Measurements from ENCODE around the gene ASCL1.

Gene ASCL1

GRCh38 chr12:102939670-102940222 is 17.7 kb upstream of the ASCL1 start:
- Mint-ChIP-seq H3K27ac (no peak overlapping the region), H3K27me3 (peaks cover 6% of the 10 kb centered on the region), H3K4me3 (no peak overlapping the region), H3K36me3 (no peaks in the 10 kb centered on the region), H3K4me1 (no peaks in the 10 kb centered on the region), H3K9me3 (peaks cover 4% of the 10 kb centered on the region)

GRCh38 chr12:102946042-102946441 is 11.4 kb upstream of the ASCL1 start:
- no peaks in the 10 kb centered on the region for H3K4me1 Mint-ChIP-seq
- no peaks in the 10 kb centered on the region for H3K36me3 Mint-ChIP-seq
- H3K27me3 Mint-ChIP-seq, result peaks cover 31% of the 10 kb centered on the region
- peaks cover 3% of the 10 kb centered on the region for H3K9me3 Mint-ChIP-seq
- no peak overlapping the region for H3K4me3 Mint-ChIP-seq
- H3K27ac Mint-ChIP-seq, result no peak overlapping the region

GRCh38 chr12:102948941-102949352 is 8.5 kb upstream of the ASCL1 start:
- no peaks in the 10 kb centered on the region for H3K36me3 Mint-ChIP-seq
- no peaks in the 10 kb centered on the region for H3K9me3 Mint-ChIP-seq
- peaks cover 45% of the 10 kb centered on the region for H3K27me3 Mint-ChIP-seq
- no peaks in the 10 kb centered on the region for H3K4me1 Mint-ChIP-seq
- no peak overlapping the region for H3K27ac Mint-ChIP-seq
- H3K4me3 Mint-ChIP-seq, result no peak overlapping the region

- no peaks in the 10 kb centered on the region for H3K36me3 Mint-ChIP-seq
- H3K27ac Mint-ChIP-seq, result no peak overlapping the region
- H3K4me1 Mint-ChIP-seq, result no peaks in the 10 kb centered on the region
- H3K27me3 Mint-ChIP-seq, result peaks cover 59% of the 10 kb centered on the region
- no peak overlapping the region for H3K4me3 Mint-ChIP-seq
- H3K9me3 Mint-ChIP-seq, result no peaks in the 10 kb centered on the region
Observed at GRCh38 chr12:102950107-102950949, 7.1 kb upstream of the ASCL1 start.

- no peaks in the 10 kb centered on the region for H3K9me3 Mint-ChIP-seq
- no peaks in the 10 kb centered on the region for H3K36me3 Mint-ChIP-seq
- peaks cover 66% of the 10 kb centered on the region for H3K27me3 Mint-ChIP-seq
- H3K4me1 Mint-ChIP-seq, result no peaks in the 10 kb centered on the region
- H3K4me3 Mint-ChIP-seq, result no peak overlapping the region
- H3K27ac Mint-ChIP-seq, result no peak overlapping the region
Observed at GRCh38 chr12:102950950-102951619, 6.4 kb upstream of the ASCL1 start.

- Mint-ChIP-seq H3K4me3 (no peak overlapping the region), H3K36me3 (no peaks in the 10 kb centered on the region), H3K27ac (no peak overlapping the region), H3K4me1 (peaks cover 2% of the 10 kb centered on the region), H3K27me3 (peaks cover 66% of the 10 kb centered on the region), H3K9me3 (no peaks in the 10 kb centered on the region)
Observed at GRCh38 chr12:102951841-102952240, 5.6 kb upstream of the ASCL1 start.

- Mint-ChIP-seq H3K27me3 (peaks cover 61% of the 10 kb centered on the region), H3K4me3 (no peak overlapping the region), H3K9me3 (no peaks in the 10 kb centered on the region), H3K4me1 (peaks cover 8% of the 10 kb centered on the region), H3K36me3 (no peaks in the 10 kb centered on the region), H3K27ac (no peak overlapping the region)
Observed at GRCh38 chr12:102953221-102953620, 4.3 kb upstream of the ASCL1 start.

- Mint-ChIP-seq H3K27ac (no peak overlapping the region), H3K36me3 (no peaks in the 10 kb centered on the region), H3K27me3 (peaks cover 62% of the 10 kb centered on the region), H3K4me3 (no peak overlapping the region), H3K4me1 (peaks cover 11% of the 10 kb centered on the region), H3K9me3 (no peaks in the 10 kb centered on the region)
Observed at GRCh38 chr12:102954134-102954533, 3.3 kb upstream of the ASCL1 start.

- peaks cover 14% of the 10 kb centered on the region for H3K4me1 Mint-ChIP-seq
- H3K4me3 Mint-ChIP-seq, result no peak overlapping the region
- no peaks in the 10 kb centered on the region for H3K36me3 Mint-ChIP-seq
- no peak overlapping the region for H3K27ac Mint-ChIP-seq
- H3K9me3 Mint-ChIP-seq, result no peaks in the 10 kb centered on the region
- H3K27me3 Mint-ChIP-seq, result peaks cover 61% of the 10 kb centered on the region
Observed at GRCh38 chr12:102955926-102956737, 1.3 kb upstream of the ASCL1 start.

GRCh38 chr12:102956738-102957327 is 641 bp upstream of the ASCL1 start:
- H3K27ac Mint-ChIP-seq, result no peak overlapping the region
- H3K36me3 Mint-ChIP-seq, result no peaks in the 10 kb centered on the region
- H3K9me3 Mint-ChIP-seq, result no peaks in the 10 kb centered on the region
- peak overlapping the region; percentile 49 for H3K4me3 Mint-ChIP-seq
- H3K27me3 Mint-ChIP-seq, result peaks cover 61% of the 10 kb centered on the region
- H3K4me1 Mint-ChIP-seq, result peaks cover 14% of the 10 kb centered on the region

- peaks cover 18% of the 10 kb centered on the region for H3K4me1 Mint-ChIP-seq
- no peaks in the 10 kb centered on the region for H3K36me3 Mint-ChIP-seq
- H3K27me3 Mint-ChIP-seq, result peaks cover 63% of the 10 kb centered on the region
- H3K4me3 Mint-ChIP-seq, result peak overlapping the region; percentile 60
- H3K9me3 Mint-ChIP-seq, result peaks cover 3% of the 10 kb centered on the region
- no peak overlapping the region for H3K27ac Mint-ChIP-seq
Observed at GRCh38 chr12:102958073-102958829, 777 bp downstream of the ASCL1 start.

GRCh38 chr12:102958830-102959176 is 1.3 kb downstream of the ASCL1 start:
- Mint-ChIP-seq H3K27me3 (peaks cover 67% of the 10 kb centered on the region), H3K36me3 (no peaks in the 10 kb centered on the region), H3K27ac (no peak overlapping the region), H3K9me3 (peaks cover 8% of the 10 kb centered on the region), H3K4me1 (peaks cover 18% of the 10 kb centered on the region), H3K4me3 (peak overlapping the region; percentile 36)

- H3K36me3 Mint-ChIP-seq, result no peaks in the 10 kb centered on the region
Observed at GRCh38 chr12:102959391-102959790, 1.9 kb downstream of the ASCL1 start.

GRCh38 chr12:102960766-102961465 is 3.4 kb downstream of the ASCL1 start:
- peaks cover 67% of the 10 kb centered on the region for H3K27me3 Mint-ChIP-seq
- H3K36me3 Mint-ChIP-seq, result no peaks in the 10 kb centered on the region
- no peak overlapping the region for H3K4me3 Mint-ChIP-seq
- peaks cover 12% of the 10 kb centered on the region for H3K9me3 Mint-ChIP-seq
- no peak overlapping the region for H3K27ac Mint-ChIP-seq
- peaks cover 30% of the 10 kb centered on the region for H3K4me1 Mint-ChIP-seq

More at GRCh38 chr12:102959391-102959790, 1.9 kb downstream of the ASCL1 start:
- Mint-ChIP-seq H3K4me1 (peaks cover 18% of the 10 kb centered on the region), H3K4me3 (no peak overlapping the region), H3K9me3 (peaks cover 12% of the 10 kb centered on the region), H3K27me3 (peaks cover 67% of the 10 kb centered on the region), H3K27ac (no peak overlapping the region)

Data from activated naive CD4-positive, alpha-beta T cell treated with anti-CD3 and anti-CD28 coated beads, Interleukin-2, amount 50 U/mL, for 24 hours (primary cell).